Neuron (in vitro differentiated cells): ENCODE data around the gene ZBTB16.

Experiments
- H2AFZ ChIP-seq: one replicate; pipeline ENCODE4 v1.6.1; 2013; ENCODE audit warnings: low read depth, mild to moderate bottlenecking, inconsistent platforms, low read length, moderate library complexity
- H3K27me3 ChIP-seq: one replicate; pipeline ENCODE4 v1.6.1; 2013; ENCODE audit warnings: low read length; ENCODE audit not compliant: insufficient read depth
- H3K36me3 ChIP-seq: one replicate; pipeline ENCODE4 v1.6.1; 2013; ENCODE audit warnings: low read length; ENCODE audit not compliant: insufficient read depth
- H3K4me1 ChIP-seq: one replicate; pipeline ENCODE4 v1.6.1; 2013; ENCODE audit warnings: low read length; ENCODE audit not compliant: insufficient read depth
- H3K4me3 ChIP-seq: 2 replicates; pipeline ENCODE4 v1.5.1; 2013; ENCODE audit warnings: mild to moderate bottlenecking, low read length, moderate library complexity
- H3K9me3 ChIP-seq: one replicate; pipeline ENCODE4 v1.6.1; 2013; ENCODE audit warnings: low read length

The ZBTB16 gene

GRCh38 chr11:114094516-114094915, 35.0 kb downstream of the ZBTB16 start:
- Histone ChIP-seq H3K4me3 (no peak overlapping the region), H3K27me3 (no peaks in the 10 kb centered on the region), H3K4me1 (peaks cover 46% of the 10 kb centered on the region), H3K9me3 (peaks cover 8% of the 10 kb centered on the region), H2AFZ (no peak overlapping the region), H3K36me3 (peaks cover 4% of the 10 kb centered on the region)

GRCh38 chr11:114095899-114096298, 36.4 kb downstream of the ZBTB16 start:
- Histone ChIP-seq H3K4me3 (no peak overlapping the region), H3K36me3 (peaks cover 4% of the 10 kb centered on the region), H2AFZ (no peak overlapping the region), H3K4me1 (peaks cover 32% of the 10 kb centered on the region), H3K27me3 (no peaks in the 10 kb centered on the region), H3K9me3 (peaks cover 8% of the 10 kb centered on the region)

GRCh38 chr11:114097832-114098231, 38.3 kb downstream of the ZBTB16 start:
- H3K27me3 ChIP-seq: no peaks in the 10 kb centered on the region
- peaks cover 4% of the 10 kb centered on the region for H3K36me3 ChIP-seq
- H3K4me3 ChIP-seq: no peak overlapping the region
- H2AFZ ChIP-seq: no peak overlapping the region
- H3K9me3 ChIP-seq: peaks cover 8% of the 10 kb centered on the region
- H3K4me1 ChIP-seq: peaks cover 18% of the 10 kb centered on the region

GRCh38 chr11:114098927-114099326, 39.4 kb downstream of the ZBTB16 start:
- peaks cover 4% of the 10 kb centered on the region for H3K36me3 ChIP-seq
- peaks cover 8% of the 10 kb centered on the region for H3K9me3 ChIP-seq
- H3K4me1 ChIP-seq: peaks cover 9% of the 10 kb centered on the region
- H2AFZ ChIP-seq: no peak overlapping the region
- H3K4me3 ChIP-seq: no peak overlapping the region
- H3K27me3 ChIP-seq: no peaks in the 10 kb centered on the region

- H3K36me3 ChIP-seq: peaks cover 8% of the 10 kb centered on the region
- peaks cover 4% of the 10 kb centered on the region for H3K9me3 ChIP-seq
- no peak overlapping the region for H3K4me3 ChIP-seq
- H2AFZ ChIP-seq: no peak overlapping the region
- H3K4me1 ChIP-seq: peaks cover 9% of the 10 kb centered on the region
- H3K27me3 ChIP-seq: no peaks in the 10 kb centered on the region
Measured at GRCh38 chr11:114099392-114100178, 40.1 kb downstream of the ZBTB16 start.

GRCh38 chr11:114102993-114103896, 43.7 kb downstream of the ZBTB16 start:
- peaks cover 16% of the 10 kb centered on the region for H3K4me1 ChIP-seq
- no peaks in the 10 kb centered on the region for H3K9me3 ChIP-seq
- H3K4me3 ChIP-seq: no peak overlapping the region
- H2AFZ ChIP-seq: no peak overlapping the region
- H3K36me3 ChIP-seq: peaks cover 4% of the 10 kb centered on the region
- no peaks in the 10 kb centered on the region for H3K27me3 ChIP-seq

GRCh38 chr11:114105611-114106010, 46.1 kb downstream of the ZBTB16 start:
- no peaks in the 10 kb centered on the region for H3K27me3 ChIP-seq
- peaks cover 14% of the 10 kb centered on the region for H3K4me1 ChIP-seq
- peaks cover 4% of the 10 kb centered on the region for H3K36me3 ChIP-seq
- no peak overlapping the region for H2AFZ ChIP-seq
- H3K9me3 ChIP-seq: no peaks in the 10 kb centered on the region
- no peak overlapping the region for H3K4me3 ChIP-seq

- Histone ChIP-seq H2AFZ (no peak overlapping the region), H3K27me3 (no peaks in the 10 kb centered on the region), H3K4me1 (peaks cover 14% of the 10 kb centered on the region), H3K36me3 (peaks cover 4% of the 10 kb centered on the region), H3K4me3 (no peak overlapping the region), H3K9me3 (no peaks in the 10 kb centered on the region)
Measured at GRCh38 chr11:114106047-114106446, 46.5 kb downstream of the ZBTB16 start.

GRCh38 chr11:114106986-114107385, 47.5 kb downstream of the ZBTB16 start:
- H2AFZ ChIP-seq: no peak overlapping the region
- peaks cover 4% of the 10 kb centered on the region for H3K36me3 ChIP-seq
- H3K4me1 ChIP-seq: peaks cover 19% of the 10 kb centered on the region
- H3K27me3 ChIP-seq: no peaks in the 10 kb centered on the region
- H3K4me3 ChIP-seq: no peak overlapping the region
- H3K9me3 ChIP-seq: no peaks in the 10 kb centered on the region

GRCh38 chr11:114108501-114109205, 49.1 kb downstream of the ZBTB16 start:
- Histone ChIP-seq H3K27me3 (no peaks in the 10 kb centered on the region), H3K9me3 (no peaks in the 10 kb centered on the region), H2AFZ (no peak overlapping the region), H3K4me3 (no peak overlapping the region), H3K36me3 (peaks cover 4% of the 10 kb centered on the region), H3K4me1 (peaks cover 19% of the 10 kb centered on the region)

GRCh38 chr11:114109206-114110090, 49.9 kb downstream of the ZBTB16 start:
- H3K4me1 ChIP-seq: peaks cover 19% of the 10 kb centered on the region
- peaks cover under 1% of the 10 kb centered on the region for H3K36me3 ChIP-seq
- H3K4me3 ChIP-seq: no peak overlapping the region
- H2AFZ ChIP-seq: no peak overlapping the region
- H3K9me3 ChIP-seq: no peaks in the 10 kb centered on the region
- no peaks in the 10 kb centered on the region for H3K27me3 ChIP-seq

GRCh38 chr11:114110123-114110522, 50.6 kb downstream of the ZBTB16 start:
- Histone ChIP-seq H3K4me1 (peaks cover 23% of the 10 kb centered on the region), H3K27me3 (no peaks in the 10 kb centered on the region), H3K36me3 (no peaks in the 10 kb centered on the region), H3K4me3 (no peak overlapping the region), H3K9me3 (no peaks in the 10 kb centered on the region), H2AFZ (no peak overlapping the region)
